RPMI7951 (cell line): ENCODE results near the gene CLDN16. TPM values are rescaled to one million over a fixed set of nuclear protein-coding genes. Genes with fewer than 3 reads are reported as not detected.

Source experiments
- DNase-seq: peaks from one replicate; pipeline ENCODE4 v3.0.0-alpha.2; 2012; ENCODE audit warnings: low read depth
- total RNA-seq: library from RNA; depleted of rRNA; stranded (reverse); fragments of >200 nt; shearing (Covaris generic); gene quantifications from 2 replicates; pipeline ENCODE4 v1.2.3, GENCODE V29; 2014

CLDN16 gene
- total RNA-seq, 1 experiment from 2014 or later: not detected

GRCh38 chr3:190380184-190380583 is 7.8 kb upstream of the CLDN16 start:
- DNase-seq: no peak

DNA sequence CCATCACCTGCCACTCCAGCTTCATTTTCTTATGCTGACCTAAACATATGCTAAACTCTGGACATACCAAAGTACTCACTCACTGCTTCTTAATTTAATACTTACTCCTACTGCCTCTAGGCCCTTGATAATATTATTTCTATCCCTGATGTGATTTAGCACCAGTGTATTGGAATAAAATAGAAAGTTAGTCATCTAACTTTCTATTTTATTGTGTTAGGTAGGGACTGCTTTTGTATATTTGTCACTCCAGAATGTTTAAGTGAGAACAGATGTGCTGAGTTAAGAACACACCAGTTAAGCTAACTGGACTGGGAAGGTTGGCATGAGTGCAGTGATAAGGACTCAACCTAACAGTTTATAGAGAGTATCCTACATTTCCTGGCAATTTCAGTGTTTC is 6.5 kb upstream of the CLDN16 start:
- DNase-seq: peak; percentile 65

DNA sequence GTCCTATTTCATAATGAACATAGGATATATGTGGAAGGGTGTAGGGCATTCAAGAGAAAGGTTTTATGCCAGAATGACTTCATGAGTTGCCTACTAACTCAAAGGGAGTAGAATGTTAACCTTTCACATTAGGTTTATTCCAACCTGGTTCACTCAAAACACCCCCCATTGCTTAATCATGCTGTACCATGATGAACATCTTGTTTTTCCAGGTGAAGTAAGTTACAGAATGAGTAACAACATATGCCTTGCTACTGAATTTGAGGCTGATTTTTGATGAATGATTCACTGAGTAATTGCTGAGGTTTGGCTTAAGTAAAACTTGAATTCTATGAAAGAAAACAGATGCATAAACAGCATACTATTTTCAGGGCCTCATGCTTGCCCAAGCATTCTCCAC is 5.9 kb upstream of the CLDN16 start:
- DNase-seq: peak; percentile 62

GRCh38 chr3:190384309-190384756 is 3.6 kb upstream of the CLDN16 start:
- peak; percentile 55 for DNase-seq

DNA sequence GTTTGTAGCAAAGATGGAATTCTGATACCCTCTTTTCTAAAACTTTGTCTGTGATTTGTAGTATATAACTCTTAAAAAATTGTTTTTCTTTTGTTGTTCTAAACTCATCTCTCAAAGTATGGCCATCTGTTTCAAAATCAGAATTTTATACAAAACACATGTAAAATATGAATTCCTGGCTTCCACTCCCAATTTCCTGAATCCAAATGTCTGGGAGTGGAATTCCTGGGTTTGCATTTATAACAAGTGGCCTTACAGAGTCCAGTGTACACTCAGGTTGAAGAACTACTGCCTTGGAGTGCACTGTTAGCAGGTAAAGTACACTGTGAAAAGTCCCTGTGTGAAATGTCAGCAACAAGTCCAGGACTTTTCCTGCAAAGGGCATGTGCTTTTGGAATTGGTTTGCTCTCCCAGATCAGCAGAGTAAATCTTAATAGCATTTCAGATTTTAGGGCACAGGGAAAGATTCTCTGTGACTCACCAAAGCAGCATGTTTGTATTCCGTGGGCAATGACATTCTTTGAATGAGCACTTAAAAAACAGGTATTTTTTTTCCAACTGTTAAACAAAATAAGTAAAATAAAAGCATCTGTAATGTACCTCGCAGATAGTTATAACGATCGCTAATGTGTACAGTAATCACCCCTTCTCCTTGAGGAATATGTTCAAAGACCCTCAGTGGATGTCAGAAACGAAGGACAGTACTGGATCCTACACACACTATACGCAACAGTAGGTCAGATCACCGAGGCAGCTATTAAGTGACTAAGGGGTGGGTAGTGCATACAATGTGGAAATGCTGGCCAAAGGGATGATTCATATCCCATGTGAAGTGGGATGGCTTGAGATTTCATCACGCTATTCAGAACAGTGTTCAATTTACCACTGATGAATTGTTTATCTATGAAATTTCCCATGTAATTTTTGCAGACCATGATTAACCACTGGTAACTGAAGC is 2.0 kb upstream of the CLDN16 start:
- DNase-seq: peak; percentile 93

DNA sequence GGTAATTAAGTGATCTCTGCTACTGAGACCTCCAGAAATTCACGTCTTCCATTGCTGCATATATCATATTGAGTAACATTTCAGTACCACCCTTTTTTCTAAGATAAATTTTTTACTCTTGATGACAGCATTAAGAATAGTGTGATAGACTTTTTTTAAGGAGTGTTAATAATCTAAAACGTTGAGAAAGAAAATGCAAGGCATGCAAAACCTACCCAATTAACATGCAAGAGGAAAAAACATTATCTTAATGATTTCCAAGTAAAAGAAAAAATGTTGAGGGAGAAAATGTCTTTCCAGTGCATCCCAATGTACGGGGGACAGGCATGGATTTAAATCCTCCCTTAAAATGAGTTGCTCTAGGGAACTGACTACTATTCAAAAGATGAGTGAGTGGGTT is 740 bp downstream of the CLDN16 start:
- no peak for DNase-seq

DNA sequence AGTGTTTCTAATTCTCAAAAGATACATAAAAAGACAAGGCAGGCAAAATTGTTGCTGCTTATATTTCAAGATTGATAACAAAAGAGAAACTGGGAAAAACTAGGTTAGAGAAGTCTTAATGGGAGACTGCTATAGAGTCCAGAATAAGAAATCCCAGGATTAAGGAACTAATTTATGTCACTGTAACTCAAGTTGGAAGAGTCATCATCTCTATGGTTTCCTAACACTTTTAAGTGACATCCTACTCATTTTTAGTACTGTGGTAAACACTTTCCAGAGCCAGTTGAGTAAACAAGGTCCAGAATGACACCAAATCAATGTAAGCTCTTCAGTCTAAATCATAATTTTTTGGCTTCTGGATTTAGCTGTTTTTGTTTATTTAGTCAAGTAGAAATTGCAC is 8.0 kb downstream of the CLDN16 start:
- no peak for DNase-seq

DNA sequence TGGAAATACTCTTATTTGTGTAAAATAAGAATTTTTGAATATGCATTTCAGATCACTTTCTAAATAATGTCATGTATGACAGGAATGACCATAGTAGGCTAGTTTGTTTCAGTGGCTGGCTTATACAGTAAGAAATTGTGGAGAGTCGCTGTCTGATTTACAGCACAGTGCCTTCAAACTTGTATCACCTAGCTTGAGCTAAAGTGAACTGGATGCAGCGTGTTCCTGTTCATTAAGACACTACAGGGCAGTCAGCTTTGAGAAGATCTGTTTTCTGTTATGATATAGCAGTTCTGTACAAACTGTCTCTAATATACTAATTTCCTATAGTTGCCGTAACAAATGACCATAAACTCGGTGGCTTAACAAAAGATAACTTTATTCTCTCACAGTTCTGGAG is 9.9 kb downstream of the CLDN16 start:
- DNase-seq: no peak

DNA sequence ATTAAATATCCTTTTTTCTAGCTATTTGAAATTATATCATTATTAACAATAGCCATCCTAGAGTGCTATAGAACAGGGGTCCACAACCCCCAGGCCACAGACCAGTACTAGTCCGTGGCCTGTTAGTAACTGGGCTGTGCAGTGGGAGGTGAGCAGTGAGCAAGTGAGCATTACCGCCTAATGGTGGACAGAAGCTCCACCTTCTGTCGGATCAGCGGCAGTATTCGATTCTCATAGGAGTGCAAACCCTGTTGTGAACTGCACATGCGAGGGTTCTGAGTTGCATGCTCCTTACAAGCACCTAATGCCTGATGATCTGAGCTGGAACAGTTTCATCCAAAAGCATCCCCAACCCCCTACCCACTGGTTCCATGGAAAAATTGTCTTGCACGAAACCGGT is 11.7 kb downstream of the CLDN16 start:
- peak; percentile 31 for DNase-seq

DNA sequence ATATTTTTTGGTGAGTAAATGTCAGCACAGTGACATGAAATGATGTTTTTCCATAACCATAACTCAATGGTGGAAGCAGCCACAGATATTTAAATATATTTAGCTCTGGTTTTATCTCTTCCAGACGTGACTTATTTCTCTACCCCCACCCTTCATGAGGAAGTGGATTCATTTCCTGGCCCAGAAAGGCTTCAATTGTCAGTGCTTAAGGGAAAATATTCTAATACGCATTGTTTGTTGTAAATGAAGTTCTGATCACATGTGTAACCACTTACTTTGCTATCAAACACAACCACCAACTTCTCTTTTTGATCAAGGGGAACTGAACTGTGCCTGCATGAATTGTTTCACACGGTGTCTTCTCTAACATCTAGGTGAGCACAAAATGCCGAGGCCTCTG is 14.0 kb downstream of the CLDN16 start:
- DNase-seq: no peak

GRCh38 chr3:190404715-190405114 is 16.8 kb downstream of the CLDN16 start:
- no peak for DNase-seq

DNA sequence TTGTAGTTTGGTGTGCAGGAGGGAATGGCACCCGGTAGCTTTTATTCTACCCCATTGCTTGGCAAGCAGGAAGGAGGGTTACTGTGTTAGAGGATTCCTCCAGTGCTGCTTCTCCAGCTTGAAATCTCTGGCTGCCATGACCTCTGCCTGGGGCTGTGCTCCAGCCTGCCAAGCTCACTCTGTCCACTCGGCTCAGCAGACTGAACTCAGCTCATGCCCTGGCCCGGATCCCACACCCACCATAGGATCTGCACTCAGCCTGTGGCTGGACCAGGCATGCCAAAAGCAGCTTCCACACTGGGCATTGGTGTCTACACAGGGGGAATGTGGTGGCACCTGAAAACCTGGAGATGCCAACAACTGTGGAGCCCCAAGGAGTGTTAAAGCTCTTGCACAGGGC is 26.3 kb downstream of the CLDN16 start:
- DNase-seq: peak; percentile 38

GRCh38 chr3:190424108-190424477 is 36.1 kb downstream of the CLDN16 start:
- DNase-seq: no peak

DNA sequence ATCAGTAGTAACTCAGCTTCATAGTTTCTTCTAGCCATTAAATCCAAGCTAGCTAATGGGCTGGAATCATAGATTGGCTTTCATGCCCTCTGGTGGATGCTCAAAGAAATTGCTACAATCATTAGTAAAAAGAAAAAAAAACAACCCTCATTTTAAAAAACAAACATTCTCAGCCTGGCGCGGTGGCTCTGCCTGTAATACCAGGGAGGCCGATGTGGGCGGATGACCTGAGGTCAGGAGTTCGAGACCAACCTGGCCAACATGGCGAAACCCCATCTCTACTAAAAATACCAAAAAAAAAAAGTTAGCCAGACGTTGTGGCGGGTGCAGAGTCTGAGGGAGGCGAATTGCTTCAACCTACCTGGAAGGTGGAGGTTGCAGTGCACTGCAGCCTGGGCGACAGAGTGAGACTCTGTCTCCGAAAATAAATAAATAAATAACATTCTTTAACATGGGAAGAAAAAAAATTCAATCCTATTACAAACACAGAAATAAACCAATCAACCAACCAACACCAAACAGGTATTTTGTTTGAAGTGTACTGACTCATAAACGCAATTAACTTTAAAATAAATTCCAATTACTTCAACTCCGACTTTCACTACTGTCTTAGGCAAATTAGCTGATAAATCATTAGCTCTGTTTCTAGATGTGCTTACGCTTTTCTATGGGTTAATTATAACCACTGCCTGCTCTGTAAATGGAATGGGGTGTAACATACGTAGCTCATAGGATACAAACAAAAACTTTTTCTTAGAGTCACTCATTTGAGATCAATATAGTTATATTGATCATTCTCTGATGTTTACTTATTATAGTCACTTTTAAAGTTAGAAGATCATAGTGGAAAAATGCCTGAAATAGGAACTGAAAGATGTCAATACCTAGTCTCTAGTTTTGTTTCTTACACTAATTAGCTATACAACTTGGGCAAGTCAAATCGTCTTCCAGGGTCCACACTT is 36.8 kb downstream of the CLDN16 start:
- DNase-seq: peak; percentile 72

- DNase-seq: no peak
Measured at GRCh38 chr3:190425833-190426232, 37.9 kb downstream of the CLDN16 start.

DNA sequence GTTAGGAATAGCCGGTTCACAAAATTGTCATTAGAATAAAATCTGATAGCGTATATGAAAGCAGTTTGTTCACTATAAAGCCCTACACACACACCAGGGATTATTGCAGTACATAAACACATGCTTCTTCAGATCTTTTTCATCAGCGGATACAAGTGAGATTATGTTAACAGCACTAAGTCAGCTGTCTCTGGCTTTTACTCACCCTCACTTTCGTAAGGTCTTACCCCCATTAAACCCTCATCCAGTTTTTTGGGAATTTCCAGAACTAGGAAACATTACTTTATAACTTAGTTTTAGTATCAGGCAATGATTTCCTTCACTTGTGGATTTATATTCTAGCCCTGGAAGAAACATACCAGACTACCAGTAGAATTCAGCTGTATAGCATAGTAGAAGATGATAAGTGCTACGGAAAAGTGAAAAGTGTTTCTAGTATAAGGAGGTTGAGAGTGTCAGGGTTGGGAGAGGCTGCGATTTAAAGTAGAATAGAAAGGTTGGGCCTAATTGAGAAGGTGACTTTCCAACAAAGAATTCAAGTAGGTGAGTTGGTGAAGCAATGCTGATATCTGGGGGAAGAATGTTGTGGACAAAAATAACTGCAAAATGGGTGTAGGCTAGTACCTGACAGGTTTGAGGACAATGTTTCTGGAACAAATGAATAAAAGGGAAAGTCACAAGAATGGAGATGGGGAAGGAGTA is 39.0 kb downstream of the CLDN16 start:
- DNase-seq: no peak

DNA sequence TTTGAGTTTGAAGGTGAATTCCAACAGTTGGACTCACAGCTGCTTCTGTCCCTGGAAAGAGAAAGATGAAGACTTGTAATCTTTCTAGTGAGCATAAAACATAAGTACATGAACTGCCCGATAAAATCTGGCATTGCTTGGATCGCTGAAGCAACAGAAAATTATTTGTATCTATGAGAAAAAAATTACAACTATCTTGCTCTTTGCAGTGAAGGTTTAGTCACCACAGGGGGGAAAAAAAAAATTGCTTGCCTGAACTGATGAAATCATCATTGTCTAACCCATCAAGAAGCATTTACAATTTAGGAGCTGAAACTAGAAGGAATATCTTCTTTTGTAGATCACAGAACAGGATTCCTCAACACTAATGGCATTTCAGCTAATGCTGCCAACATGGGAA is 41.7 kb downstream of the CLDN16 start:
- no peak for DNase-seq

- no peak for DNase-seq
Measured at GRCh38 chr3:190430906-190431305, 42.9 kb downstream of the CLDN16 start.

DNA sequence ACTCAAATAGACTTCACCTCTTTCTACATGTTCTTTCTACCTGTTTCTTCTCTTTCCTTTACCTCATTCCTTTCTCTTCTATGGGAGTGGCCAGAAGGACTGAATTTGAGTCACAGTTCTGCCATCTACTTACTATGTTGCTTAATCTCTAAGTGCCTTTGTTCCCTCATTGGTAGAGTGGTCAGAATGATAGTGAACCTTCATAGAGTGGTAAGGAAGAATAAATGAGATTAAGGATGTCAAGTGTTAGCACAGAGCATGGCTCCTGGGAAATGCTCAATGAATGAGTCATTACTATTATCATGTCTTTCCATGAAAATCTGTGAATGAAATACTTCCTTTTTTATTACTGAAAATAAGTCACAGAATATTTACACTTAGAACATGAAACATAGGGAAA is 44.3 kb downstream of the CLDN16 start:
- peak; percentile 42 for DNase-seq

GRCh38 chr3:190433626-190434025 is 45.7 kb downstream of the CLDN16 start:
- no peak for DNase-seq

- peak; percentile 22 for DNase-seq
Measured at GRCh38 chr3:190435618-190436017, 47.7 kb downstream of the CLDN16 start.

DNA sequence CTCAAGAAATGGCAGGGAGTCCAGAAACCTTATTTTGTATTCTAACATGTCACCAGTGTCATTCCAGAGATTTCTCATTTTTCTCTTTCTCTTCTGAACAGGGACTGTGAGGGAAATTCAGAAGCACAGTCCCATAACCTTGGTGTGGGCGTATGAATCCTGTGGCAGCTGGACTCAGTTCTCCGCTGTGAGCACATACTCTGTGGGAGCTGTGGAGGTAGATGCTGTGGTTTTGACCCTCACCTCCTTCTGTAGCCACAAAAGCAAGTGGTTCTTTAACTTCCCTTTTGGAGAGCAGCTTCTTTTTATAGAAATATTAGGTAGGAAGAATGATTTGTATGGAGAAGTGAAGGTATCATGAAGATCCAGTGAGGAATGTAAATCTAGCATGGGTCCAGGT is 48.4 kb downstream of the CLDN16 start:
- DNase-seq: no peak
